Right hindlimb (tissue), 1 donor: ENCODE results near the gene HTD2.
"Not testable (repeated sequence)": the region's sequence is repeated elsewhere in the genome, so short reads cannot be mapped to it uniquely, and the experiment has no call there.

Source experiments
- DNase-seq: peaks from one replicate; pipeline ENCODE4 v3.0.0-alpha.2; 2018

The HTD2 gene

DNA sequence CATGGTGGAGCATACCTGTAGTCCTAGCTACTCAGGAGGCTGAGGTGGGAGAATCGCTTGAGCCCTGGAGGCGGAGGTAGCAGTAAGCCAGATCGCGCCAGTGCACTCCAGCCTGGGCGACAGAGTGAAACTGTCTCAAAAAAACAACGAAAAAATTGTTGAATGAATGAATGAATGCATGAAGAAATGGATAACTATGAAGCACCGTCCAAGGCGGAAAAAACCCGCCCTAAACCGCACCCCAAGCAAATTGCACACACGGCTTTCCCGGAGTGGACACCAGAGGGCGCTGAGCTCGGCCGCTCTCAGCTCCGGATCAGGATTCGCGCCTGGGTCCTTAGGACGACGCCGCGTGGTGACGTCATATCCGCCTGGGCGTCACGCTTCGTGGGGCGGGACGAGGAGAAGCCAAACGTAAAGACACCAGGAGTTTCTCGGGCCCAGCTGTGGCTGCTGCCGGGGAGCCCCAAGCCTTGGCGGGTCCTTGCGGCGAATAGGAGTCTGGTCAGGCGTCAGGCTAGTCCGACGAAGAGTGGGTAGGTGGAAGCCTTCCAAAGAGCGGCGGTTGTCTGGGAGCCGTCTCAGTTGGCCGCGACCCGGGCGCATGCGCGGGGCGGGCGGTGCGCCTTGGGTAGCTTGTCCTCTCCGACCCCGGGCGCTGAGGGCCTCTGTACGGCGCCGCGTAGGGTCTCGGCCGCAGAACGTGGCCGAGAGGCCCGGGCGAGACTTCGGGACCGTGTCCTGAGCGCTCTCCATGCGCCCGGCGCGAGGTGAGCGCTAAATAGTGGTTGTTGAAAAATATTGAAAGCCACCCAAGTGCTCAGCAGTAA is at the start of gene HTD2, which contains the start of gene RPP14:
Gene HTD2 (plus strand): TSS at position 639 of the 830 bp plus-strand sequence. CDS start 11,094 bp downstream, outside the sequence.
Gene RPP14 (plus strand): TSS at position 364 of the 830 bp plus-strand sequence. CDS start 4,085 bp downstream, outside the sequence.
- DNase-seq, result peak; percentile 98

DNA sequence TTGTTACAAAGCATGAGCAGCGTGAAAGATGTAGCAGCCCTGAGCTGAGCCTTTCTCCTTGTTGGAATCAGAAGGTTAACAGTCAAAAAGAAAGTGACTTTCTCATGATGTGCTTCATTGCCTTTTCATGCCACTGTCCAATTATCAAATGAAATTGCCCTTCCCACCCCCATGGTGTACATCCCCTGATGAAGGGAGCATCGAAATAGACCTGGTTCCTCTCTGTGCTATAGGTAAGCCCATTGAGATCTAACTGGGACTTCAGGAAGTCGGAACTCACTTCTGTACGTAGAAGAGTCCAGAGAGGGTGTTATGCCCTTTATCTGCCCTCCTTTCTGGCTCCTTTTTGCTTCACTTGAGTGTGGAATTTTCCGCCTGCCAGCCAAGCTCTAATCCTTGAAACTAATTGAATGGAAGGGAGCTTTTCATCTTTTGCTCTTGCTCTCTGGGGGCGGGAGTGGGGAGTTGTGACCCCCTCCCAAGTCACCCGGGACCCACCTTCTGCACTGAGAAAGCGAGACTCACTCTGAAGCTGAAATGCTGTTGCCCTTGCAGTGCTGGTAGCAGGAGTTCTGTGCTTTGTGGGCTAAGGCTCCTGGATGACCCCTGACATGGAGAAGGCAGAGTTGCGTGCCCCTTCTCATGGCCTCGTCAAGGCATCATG is 47.8 kb upstream of the HTD2 start:
- no peak for DNase-seq

DNA sequence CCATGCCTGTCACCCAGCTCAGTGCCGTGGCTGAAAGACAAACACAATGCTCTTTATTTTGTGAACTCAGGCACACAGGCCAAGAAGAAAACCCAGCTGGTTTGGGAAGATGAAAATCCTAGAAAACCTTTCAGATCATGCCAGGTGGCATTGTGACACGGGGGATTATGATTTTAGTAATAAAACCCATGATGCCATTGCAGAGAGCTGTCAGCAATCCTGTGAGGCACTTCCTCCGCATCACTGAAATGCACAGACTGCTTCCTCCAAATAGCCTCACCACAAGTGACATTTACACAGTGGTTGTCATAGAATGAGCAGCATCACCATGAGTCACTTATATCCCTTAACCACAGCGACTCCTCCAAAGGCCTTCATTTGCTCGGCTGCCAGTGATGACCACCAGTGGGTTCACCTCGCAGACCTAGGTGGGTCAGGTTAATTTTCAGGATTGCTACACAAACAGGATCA is 46.0 kb upstream of the HTD2 start:
- DNase-seq, result no peak

DNA sequence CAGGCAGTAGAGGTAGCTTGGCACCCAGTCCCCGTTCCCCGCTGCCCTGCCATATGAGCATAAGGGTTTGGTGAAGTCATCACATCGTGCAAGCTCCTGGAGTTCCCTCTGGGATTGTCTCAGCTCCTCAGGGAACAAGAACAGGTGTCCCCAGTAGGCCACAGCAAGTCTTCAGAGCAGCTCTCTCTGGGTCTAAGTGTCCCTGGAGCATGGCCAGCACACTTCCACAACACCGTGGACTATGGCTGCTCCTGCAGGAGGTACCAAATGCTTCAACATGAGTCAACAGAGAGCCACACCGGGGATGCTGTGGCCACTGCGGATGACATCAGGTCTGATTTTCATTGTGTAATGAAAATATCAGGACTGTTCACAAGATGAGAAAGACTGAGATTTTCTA is 45.6 kb upstream of the HTD2 start:
- DNase-seq, result no peak

DNA sequence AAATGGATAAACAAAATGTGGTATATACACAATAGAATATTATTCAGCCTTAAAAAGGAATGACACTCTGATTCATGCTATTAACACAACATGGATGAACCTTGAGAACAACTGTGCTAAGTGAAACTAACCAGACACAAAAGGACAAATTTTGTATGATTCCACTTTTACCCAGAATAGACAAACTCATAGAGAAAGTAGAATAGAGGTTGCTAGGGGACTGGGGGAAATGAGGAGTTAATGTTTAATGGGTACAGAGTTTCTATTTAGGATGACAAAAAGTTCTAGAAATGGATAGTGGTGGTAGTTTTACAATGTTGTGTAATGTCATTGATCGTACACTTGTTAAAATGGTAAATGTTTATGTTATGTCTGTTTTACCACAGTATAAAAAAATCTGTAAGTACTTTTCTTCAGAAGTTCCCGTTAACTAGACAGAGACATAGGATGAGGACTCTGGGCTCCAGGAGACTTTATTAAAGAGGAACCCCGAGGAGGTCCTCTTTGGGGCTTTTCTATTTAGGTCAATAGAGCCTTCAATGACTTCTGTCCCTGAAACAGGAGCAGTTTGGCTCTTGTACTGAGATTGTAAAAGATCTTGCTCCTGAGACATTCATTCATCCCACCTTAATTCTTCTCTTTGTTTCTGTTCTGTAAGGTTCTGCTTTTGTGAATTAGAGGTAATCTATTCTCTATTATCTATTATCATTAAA is 44.2 kb upstream of the HTD2 start:
- no peak for DNase-seq

DNA sequence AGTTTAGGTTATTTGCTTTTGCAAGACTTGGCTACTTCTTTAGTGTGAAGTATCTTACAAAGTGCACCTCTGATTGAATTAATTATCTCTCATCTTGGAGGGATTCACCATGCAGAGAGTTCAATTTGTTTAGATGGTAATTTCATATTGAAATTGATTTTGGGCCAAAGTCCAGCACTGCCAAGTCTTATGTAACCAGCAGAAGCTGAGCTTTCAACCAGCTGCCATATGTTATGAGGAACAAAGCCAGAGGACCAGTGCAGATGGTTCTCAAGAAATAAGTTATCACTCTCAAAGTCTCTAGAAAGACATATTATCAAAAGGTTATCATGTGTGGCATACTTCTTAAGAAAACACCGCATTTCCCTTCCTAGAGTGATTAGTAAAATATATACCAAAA is 39.7 kb upstream of the HTD2 start:
- DNase-seq, result no peak

DNA sequence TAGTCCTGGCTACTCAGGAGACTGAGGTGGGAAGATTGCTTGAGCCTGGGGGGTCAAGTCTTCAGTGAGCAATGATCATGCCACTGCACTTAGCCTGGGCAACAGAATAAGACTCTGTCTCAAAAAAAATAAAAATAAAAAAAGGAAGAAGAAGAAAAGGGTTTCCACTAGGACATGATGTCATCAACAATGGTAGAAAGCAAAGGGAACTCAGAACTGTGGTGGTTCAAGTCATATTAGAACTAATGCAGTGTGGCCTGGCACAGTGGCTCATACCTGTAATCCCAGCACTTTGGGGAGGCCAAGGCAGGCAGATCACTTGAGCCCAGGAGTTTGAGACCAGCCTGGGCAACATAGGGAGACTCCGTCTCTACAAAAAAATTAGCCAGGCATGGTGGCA is 38.8 kb upstream of the HTD2 start:
- DNase-seq, result not testable (repeated sequence)

DNA sequence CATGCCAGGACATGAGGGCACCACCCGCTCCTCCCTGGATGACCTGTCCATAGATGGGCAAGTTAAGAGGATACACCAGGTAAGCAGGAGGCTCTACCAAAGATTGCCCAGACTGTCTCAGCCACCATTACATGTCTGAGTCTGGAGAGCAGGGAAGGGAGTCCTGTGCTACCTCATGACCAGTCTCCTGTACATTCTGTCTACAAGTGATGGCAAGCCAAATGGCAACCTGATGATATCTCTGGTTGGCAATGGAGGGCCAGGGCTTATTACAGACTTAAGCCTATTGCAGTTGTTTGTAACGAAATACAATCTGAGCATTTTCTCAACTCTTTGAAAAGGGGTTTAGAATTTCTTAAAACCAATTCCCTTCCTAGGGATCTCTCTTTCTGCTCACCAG is 37.0 kb upstream of the HTD2 start:
- no peak for DNase-seq

DNA sequence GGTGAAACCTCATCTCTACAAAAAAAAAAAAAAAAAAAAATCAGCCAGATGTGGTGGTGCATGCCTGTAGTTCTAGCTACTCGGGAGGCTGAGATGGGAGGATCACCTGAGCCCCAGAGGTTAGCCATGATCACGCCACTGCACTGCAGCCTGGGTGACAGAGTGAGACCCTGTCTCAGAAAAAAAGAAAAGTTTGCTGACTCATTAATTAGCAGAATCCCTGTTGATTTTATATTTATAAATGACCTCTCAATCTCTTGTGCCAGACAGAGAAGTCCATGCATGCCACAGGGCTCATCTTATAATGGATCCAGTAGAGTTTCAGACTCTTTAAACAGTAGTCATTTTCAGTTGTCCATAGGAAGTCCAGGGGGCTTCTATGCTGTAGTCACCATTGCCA is 35.8 kb upstream of the HTD2 start:
- no peak for DNase-seq

DNA sequence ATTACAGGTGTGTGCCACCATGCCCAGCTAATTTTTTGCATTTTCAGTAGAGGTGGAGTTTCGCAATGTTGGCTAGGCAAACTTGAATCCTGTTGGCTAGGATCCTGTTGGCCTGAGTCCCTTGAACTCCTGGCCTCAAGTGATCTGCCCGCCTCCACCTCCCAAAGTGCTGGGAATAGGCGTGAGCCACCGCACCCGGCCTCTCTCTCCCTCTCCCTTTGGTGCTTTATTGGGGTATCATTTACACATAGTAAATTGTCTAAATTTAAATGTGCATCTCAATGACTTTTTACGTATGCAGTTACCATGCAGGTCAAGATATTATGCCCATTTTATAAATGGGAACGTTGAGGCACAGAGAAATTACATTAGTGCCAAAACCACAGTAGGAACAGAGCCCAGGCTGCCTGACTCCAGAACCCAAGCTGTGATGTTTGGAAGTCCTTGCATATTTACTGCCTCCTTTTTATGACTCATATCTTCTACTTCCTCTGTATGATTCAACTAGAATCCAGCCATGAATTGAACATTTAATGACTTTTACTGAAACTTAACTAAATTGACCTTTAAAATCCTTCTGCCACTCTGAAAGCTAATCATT is 34.3 kb upstream of the HTD2 start:
- DNase-seq, result no peak

DNA sequence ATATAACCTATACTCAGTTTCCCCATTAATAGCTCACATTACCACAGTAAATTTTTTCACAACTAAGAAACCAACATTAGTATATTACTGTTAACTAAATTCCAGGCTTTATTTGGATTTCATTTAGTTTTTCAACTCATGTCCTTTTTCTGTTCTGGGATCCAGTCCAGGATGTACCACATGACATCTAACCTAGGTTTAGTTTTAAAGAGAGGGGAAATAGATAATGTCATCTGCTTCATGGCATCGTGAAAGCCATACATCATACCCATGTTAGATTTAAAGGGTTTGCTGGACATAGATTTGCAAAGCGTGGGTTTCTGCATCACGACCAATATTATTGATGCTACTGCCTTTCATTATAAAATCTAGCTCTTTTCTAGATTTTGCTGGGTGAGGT is 33.4 kb upstream of the HTD2 start:
- no peak for DNase-seq

DNA sequence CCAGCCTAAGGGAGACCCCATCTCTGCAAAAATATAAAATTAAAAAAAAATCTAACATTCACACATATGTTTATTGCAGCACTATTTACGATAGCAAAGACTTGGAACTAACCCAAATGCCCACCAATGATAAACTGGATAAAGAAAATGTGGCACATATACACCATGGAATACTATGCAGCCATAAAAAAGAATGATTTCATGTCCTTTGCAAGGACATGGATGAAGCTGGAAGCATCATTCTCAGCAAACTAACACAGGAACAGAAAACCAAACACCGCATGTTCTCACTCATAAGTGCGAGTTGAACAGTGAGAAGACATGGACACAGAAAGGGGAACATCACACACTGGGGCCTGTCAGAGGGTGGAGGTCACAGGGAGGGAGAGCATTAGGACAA is 33.0 kb upstream of the HTD2 start:
- DNase-seq, result not testable (repeated sequence)

DNA sequence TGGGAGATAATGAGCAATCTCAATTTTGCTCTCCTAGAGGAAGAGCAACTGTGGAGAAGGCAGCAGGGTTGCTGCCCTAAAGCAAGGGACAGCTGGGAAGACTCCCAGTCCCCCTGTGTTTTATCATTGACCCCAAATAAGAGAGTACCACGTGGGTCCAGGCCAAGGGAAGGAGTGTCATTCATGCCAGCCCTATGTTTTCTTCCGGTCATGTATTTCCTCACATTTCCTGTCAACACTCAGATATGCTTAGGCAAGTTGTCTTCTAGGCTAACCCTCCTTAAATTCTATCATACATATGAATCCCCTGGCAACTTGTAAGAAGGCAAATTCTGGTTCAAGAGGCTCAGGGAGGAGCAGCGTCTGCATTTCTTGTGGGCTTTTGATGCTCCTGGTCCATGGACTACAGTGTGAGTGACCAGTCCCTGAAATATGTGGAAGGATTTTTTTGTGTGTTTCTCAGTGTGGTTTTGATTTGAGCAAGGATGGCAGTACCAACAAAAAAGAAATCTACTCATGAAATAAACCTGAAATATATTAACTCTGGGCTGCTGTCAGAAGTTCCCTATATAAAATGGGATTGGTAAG is 32.2 kb upstream of the HTD2 start:
- no peak for DNase-seq

DNA sequence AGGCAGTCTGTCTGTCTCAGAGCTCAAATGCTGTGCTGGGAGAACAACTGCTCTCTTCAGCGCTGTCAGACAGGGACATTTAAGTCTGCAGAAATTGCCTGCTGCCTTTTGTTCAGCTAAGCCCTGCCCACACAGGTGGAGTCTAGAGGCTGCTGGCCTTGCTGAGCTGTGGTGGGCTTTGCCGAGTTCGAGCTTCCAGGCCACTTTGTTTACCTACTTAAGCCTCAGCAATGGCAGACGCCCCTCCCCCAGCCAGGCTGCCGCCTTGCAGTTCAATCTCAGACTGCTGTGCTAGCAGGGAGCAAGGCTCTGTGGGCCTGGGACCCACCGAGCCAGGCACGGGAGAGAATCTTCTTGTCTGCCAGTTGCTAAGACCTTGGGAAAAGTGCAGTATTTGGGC is 25.3 kb upstream of the HTD2 start:
- DNase-seq, result no peak

DNA sequence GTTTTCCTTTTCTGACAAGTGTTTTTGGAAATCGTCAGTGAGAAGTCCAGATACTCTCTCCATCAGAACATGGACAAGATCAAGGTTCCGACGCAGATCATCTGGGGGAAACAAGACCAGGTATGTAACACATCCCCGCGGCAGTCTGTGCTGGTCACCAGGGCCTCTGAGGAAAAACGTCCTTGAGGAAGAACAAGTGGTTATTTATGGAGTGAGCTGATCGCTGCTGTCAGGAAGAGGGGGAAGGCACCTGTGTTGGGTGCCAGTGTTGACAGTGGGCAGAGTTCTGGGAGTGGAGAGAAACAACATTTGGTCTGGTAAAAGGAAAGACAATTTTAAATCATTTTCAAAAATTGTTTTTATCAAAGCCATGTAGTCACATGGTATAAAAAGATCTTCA is 21.0 kb upstream of the HTD2 start:
- no peak for DNase-seq

DNA sequence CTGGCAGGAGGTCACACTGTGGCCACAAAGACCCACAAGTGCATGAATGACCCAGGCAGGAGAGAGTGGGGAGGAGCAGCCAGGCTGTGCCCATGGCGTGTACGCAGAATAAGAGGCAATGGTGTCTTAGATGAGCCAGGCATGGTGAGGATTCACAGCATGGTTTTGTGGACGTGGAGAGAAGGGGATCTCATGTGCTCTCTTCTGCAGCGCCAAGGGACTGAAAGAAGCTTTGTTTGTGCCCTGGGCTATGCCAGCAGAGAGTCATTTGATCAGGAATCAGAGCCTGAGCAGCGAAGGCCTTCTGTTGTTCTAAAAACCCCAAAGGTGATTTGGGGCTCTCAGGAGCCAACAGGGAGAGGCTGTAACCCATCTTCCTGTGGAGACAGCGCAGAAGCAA is 19.0 kb upstream of the HTD2 start:
- DNase-seq, result no peak

DNA sequence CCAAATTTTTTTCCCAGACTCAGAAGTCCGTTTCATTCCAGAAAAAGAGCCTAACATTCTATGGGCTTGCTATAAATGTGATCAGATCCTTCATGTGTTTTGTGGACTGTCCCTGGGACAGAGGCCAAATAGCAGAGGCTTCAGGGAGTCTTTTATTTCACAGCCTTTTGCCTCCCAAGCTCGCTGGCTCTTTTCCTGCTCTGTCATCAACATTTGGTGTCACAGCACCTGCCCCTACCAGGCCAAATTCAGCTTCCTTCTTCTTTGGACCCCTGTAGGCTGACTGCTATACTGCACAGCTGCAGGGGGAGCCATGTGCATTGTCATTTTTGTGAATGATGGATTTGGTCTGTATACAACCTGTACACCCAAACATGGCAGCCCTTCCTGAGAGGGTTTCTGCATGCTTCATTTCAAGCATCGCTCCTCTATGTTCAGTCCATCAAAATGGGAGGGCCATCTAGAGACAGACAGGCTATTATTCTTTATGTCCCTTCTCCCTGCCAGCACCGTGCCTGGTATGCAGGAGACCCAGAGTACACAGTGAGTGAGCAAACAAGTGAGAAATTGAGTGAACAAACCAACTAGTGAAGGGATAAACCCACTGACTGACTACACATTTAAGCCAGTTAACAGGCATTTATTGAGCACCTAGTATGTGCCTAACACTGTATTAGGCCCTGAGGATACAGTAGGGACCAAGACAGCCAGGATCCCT is 18.1 kb upstream of the HTD2 start:
- DNase-seq, result peak; percentile 49

DNA sequence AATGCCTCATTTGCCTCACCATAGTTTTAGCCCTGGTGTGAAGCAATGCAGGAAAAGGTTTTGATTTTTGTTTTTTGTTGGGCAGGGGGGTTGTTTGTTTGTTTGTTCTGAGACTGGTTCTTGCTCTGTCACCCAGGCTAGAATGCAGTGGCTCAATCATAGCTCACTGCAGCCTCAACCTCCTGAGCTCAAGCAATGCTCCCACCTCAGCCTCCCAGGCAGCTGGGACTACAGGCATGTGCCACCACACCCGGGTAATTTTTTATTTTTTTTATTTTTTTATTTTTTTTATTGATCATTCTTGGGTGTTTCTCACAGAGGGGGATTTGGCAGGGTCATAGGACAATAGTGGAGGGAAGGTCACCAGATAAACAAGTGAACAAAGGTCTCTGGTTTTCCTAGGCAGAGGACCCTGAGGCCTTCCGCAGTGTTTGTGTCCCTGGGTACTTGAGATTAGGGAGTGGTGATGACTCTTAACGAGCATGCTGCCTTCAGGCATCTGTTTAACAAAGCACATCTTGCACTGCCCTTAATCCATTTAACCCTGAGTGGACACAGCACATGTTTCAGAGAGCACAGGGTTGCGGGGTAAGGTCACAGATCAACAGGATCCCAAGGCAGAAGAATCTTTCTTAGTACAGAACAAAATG is 17.2 kb upstream of the HTD2 start:
- not testable (repeated sequence) for DNase-seq

DNA sequence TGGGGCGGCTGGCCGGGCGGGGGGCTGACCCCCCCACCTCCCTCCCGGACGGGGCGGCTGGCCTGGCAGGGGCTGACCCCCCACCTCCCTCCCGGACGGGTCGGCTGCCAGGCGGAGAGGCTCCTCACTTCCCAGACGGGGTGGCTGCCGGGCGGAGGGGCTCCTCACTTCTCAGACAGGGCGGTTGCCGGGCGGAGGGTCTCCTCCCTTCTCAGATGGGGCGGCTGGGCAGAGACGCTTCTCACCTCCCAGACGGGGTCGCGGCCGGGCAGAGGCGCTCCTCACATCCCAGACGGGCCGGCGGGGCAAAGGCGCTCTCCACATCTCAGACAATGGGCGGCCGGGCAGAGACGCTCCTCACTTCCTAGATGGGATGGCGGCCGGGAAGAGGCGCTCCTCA is 15.9 kb upstream of the HTD2 start:
- DNase-seq, result not testable (repeated sequence)

DNA sequence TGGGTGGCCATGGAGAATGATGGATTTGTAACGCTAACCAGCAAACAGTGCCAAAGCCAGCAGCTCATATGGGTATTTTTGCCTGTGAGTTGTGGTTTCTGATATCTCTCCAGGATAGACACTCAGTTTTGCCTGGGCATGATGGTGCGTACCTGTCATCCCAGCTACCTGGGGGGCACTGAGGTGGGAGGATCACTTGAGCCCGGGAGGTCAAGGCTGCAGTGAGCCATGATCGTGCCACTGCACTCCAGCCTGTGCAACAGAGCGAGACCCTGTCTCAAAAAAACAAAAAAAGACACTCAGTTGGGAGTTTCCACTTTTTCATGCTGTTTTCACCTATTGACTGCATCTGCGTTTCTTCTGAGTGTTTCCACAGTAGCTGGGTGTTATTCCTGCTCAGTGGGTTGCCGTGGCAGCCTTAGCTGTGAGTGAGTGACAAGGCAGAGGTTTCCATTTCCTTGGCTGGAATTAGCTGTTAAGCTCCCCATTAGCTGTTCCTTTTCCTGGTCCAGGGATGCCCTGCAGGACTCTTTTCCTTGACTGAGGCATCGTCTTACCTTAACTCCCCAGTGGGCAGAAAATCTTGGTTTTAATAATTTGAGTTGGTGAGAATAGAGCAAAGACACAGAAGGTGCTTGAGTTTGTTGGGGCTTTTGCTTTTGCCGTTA is 14.5 kb upstream of the HTD2 start:
- no peak for DNase-seq

DNA sequence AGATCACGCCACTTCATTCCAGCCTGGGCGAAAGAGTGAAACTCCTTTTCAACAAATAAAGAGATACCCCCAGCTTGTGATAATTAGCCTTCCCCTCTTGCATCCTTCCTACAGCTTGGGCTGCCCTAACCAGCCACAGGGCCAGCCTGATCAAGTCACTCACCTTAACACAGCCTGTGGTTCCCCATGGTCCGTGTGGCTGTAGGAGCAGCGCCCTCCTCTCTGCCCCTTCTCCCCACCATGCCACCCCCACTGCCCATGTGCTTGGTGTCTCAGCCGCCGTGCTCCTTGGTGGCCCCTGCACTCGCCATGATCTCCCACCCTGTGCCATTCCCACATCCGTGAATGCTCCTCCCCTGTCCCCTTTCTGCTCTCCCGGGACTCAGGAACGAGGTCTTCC is 13.5 kb upstream of the HTD2 start:
- no peak for DNase-seq
